ENCODE measurements around the gene DSCAM.
A peak's percentile ranks its signal among the peaks of the same experiment; 100 is the strongest.

Gene DSCAM

DNA sequence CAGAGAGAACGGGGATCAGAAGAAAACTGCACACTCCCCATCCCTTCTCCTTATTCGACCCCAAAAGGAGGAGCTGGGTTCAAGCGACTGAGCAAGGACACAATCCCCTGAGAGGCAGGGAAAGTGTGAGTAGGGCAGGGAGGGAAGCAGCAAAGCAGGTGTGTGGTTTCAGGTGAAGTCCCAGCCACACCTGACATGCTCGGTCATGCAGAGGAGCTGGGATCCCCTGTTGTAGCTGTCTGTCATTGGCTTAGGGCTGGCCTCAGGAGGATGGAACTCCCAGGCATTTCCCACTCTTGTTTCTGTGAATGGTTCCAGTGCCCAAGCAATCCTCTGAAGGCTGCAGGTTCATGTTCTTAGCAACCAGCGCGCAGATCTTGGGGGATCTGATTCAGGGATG lies 150.7 kb downstream of the DSCAM start:
- peak; percentile 56 to 79 for DNase-seq

DNA sequence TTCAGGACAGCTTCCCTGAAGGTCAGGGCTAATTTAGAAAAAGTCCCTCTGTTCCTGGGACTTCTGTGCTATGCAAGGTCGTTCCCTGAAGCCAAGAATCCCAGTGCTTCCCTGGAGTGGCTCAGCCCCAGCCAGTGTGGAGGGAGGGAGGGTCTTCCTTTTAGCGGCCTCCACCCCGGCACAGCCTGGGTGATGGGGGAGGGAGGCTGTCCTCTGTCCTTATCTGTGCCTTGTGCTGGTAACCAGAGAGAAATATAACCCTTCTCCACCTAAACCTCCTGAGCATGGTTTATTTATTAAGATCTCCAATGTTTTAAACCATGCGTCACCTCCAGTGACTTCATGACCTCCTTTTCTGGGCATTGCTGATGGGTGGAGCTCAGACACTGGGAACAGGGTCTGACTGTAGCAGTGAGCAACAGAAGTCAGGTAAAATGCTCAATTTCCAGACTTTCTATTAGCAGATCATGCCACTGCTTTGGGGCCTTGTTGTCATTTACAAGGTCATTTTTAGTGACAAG lies 157.1 kb downstream of the DSCAM start:
- no peak for DNase-seq

DNA sequence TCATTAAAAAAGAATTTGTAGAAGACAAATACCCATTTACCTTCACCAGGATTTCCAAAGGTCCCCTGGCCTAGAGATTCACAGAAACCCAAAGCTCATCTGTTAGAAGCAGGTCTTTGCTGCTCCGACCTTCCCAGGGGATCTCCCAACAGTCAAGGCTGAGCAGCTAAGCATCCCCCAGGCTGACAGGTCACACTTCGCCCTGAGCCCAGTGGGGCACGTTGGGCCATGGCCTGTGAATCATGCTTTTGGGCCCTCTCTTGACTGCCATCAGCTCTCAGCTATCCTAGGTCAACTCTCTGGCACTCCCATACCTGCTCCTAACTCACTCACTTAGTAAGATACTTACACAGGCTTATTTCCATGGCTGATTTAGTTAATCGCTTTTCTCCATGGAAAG lies 157.7 kb downstream of the DSCAM start:
- DNase-seq, result no peak

DNA sequence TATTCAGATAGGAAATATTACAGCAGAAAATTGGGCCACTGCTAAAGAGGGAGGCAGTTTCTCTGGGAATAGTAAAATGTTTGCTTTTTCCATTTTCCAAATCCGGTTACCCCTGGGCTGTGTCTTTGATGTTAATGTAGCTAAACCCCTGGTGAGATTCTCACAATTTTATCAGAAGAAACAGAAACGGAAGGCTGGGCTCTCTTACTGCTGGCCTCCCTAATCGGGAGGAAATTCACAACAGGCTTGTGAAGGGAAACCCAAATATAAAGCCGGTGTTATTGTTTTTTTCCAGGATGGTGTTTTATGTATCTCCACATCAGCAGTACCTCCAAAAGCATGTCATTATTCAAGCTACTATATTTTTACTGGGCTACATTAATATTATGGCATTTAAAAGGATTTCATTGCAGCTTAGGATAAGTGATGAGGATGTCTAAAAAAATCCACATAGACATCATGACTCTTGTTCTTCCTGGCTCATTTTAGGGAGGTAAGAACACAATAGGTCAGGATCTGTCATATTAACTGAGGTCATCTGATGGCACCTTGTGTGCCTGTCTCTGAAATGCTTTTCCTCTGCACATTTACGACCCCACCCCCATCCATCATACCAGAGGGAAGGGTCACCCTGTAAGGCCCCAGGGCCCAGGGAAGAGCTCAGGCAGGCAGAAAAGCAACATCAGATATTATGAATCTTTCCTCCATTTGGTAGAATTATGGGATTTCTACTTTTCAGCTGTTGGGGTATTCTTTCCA lies 158.7 kb downstream of the DSCAM start:
- no peak for DNase-seq

DNA sequence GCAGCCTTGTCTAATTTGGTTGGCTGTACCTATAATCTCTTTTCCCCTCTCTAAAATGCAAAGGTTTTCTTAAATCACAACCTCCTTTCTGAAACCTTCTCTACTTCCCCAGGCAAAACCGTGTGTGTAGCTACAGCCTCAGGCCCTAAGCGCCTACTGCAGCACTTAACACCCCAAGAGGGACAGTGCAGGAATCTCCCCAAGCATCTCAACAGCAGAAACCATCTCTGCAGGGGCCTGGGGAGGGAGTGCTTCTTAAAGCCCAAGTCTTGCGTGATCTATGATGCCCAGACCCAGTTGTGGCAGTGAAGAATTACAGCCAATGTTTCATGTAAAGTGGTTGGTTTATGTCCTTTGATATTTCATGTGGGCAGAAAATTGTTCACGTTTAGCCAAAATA lies 159.3 kb downstream of the DSCAM start:
- DNase-seq, result no peak

DNA sequence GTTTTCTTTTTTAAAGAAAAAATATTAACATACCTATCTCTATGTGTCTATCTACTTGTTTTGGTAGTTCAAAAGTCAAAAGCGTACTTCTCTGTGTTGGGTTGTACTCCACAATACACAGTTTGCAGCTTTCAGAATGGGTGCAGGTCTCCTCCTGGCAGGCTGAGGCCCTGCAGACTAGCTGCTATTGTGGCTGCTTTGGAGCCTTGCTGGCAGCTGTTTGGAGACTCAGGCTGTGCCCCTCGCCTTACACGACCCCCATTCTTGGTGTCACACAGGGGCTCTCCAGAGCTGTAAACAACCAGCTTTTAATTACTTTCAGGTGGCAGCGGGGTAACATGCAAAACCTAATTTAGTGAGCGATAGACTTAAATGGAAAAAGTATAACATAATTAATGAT lies 160.4 kb downstream of the DSCAM start:
- no peak for DNase-seq

DNA sequence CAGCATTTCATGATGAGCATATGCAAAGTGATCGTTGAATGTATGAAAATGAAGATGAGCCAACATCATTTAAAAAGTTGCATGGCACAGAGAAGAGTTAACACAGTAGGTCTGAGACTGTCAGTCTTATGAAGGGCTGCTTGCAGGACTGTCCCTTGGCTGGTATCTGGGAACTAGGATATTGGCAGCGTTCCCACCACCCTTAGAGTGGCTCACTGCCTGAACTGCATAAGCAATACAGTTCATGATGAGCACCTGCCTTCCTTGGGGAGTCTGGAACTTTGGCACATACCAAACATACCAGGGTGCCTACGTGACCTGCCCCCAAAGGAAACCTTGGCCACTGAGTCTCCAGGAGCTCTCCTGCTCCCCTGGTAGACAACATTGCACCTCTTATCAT lies 161.8 kb downstream of the DSCAM start:
- peak in 1 of 2 experiments; percentile 35 for DNase-seq

- DNase-seq, result no peak
Observed at GRCh38 chr21:40684726-40685125, 162.2 kb downstream of the DSCAM start.

GRCh38 chr21:40683349-40683748 lies 163.6 kb downstream of the DSCAM start:
- DNase-seq, result no peak

DNA sequence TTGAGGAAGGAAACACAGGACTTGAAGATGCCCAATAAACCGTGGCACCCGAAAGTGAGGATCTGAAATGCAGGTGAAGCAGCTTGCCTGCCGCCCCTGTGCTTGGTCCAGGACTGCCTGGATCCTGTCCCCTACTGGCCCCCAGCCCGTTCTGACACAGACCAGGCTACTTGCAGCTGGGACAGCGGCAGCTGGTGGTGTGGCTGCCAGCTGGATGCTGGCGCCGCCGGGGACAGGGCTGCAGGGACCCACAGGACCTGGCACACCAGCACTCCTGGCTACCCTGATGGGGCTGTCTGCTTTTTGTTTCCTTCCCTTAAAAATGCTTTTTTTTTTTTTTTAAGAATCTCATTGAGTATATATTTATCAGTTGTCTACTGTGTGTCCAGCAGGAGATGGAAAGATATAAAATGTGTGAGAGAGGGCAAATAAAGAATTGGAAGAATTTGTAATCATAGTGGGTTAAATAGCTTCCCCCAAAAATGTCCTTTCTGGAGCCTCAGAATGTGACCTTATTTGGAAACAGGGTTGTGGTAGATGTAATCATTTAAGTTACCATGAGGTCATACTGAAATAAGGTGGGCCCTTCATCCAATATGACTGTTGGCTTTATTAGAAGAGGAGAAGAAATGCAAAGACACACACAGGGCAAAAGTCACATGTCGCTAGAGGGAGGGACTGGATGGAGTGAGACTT lies 165.6 kb downstream of the DSCAM start:
- no peak for DNase-seq

DNA sequence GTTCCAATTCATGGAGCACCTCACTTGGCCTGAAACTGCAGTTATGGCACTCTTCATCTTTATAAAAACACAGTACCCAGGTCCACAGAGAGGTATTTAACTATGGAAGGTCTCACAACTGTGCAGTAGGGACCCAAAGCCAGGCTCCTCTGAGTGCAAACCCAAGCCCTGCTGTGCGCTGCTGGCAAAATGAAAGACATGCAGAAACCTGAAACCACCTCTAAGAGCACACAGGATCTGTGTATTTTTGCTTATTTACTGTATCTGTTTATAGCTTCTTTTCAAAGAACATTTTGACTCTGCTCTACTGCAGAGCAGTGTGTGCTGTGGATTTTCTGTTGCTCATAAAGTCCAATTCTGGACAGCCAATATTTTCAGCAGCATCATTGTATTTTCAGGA lies 166.6 kb downstream of the DSCAM start:
- DNase-seq, result no peak

DNA sequence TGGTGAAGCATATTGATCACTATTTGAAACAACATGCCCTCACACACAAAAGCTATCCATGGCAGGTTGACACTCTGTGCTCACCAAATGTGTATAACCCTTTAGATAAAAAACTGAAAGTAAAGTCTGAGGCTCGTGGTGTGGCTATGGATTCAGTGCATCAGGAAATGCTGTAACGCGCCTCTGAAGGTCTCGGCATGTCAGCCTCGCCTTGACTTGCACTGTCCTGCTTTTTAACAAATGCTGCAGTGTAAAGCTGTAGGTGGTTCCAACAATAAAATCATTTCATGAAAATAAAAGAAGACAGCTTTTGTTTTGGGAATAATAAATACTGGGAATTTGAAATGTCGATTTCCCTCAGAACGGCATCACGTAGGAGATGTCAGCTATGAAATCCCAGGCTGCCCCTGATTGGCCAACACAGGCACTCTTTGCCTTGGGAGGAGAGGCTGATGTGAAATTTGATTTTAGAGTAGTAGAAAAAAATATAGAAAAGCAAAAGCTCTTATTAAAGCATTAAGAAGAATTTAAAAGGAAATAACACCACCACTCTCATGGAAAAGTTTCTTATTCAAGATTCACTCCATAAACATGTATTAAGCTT lies 168.2 kb downstream of the DSCAM start:
- no peak for DNase-seq

DNA sequence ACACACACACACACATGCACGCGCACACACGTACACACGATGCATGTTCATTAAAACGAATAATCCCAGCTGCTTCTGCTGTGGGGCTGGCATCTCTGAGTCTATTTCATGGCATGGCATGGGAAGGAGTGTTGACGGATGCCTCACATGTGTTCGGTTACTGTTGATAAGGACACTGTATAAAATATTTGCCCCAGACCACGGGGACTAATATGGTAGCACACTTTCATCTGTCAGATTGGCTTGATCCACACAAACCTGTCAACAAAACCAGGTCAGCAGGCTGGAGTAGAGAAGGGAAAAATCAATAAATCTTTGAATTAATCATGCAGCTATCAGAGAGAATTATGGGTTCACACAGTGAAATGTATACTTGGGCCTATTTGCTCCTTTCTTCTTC lies 171.9 kb downstream of the DSCAM start:
- DNase-seq, result no peak

- DNase-seq, result no peak
Observed at GRCh38 chr21:40672602-40673001, 174.4 kb downstream of the DSCAM start.

DNA sequence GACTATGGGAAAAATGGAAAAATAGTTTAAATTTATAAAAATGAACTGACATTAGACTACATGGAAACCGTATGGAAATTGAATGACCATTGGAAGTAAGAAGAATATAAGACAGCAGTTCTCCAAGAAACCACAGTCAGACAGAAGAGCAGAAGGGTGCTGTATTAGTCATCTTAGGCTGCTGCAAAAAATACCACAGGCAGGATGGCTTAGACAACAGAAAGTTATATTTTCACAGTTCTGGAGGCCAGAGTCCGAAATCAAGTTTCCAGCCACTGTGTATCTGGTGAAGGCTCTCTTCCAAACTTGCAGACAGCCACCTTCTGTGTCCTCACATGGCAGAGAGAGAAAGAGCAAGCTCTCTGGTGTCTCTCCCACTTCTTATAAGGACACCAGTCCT lies 175.2 kb downstream of the DSCAM start:
- DNase-seq, result no peak

- no peak for DNase-seq
Observed at GRCh38 chr21:40668555-40669275, 178.2 kb downstream of the DSCAM start.

GRCh38 chr21:40667967-40668366 lies 179.0 kb downstream of the DSCAM start:
- no peak for DNase-seq

DNA sequence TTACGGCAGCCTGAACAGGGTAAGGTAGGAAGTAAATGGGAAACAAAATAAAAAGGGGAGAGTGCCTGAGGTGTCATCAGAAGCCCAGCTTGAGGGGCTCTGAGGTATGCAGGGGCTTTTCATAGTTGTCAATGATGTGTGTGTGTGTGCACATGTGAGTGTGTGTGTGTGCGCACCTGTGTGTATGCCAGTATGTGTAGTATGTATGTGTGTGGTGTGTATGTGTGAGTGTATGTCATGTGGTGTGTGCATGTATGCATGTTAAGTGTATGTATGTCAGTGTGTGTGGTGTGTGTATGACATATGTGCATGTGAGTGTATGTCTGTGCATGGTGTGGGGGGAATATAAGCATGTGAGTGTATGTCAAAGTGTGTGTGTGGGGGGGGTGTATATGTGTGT lies 184.1 kb downstream of the DSCAM start:
- no peak for DNase-seq

- DNase-seq, result no peak
Observed at GRCh38 chr21:40660461-40660860, 186.5 kb downstream of the DSCAM start.

GRCh38 chr21:40658311-40658710 lies 188.6 kb downstream of the DSCAM start:
- no peak for DNase-seq

DNA sequence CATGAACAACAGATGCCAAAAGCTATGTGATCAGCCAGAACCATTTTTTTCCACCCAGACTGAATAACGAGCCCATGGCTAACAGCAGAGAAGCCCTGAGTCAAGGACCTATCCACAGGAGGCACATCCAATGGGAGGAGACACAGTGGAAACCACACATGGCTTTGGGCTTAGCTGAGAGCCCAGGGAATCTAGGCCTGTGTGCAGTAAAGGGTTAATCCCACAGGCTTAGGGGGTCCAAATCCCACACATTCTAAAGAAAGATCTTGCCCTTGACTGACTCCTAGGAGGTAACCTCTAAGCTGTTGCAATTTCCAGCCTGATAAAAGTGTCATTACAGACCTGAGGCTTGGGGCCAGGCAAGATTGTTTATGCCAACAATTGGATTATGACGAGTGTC lies 194.5 kb downstream of the DSCAM start:
- no peak for DNase-seq

DNA sequence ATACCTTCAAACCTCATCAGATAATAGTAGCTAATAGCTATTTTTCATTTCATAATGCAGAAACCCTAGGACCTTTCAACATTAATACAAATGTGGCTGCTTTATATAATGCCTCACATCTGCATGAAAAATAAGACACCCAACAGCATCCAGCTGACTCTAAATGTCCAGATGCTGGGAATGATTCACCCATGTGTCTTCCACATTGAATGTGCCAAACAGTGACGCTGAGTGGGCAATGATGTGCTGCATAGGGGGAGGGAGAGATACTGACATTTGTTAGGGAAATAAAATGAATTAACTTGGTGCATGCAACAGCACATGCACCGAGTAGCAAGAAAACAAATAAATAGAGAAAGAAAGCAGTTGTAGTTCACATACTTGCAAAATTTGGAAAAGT lies 199.3 kb downstream of the DSCAM start:
- no peak for DNase-seq

DNA sequence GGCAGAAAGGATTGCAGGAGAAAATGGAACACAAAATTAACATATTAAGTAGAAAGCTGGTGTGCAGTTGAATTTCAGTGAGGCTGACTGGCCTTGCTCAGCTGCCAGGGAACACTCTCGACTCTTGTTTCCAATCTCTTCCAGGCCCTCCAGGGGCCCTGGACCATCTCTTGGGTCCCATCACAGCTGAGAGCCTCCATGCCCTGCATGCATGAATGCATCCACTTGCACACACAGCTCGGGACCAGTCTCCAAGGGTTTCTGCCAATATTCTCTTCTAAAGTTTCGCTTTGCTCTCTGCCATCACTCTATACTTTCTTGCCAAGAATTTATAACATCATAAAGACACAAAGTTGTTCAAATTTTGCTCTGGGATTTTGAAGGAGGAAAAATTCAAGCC lies 200.3 kb downstream of the DSCAM start:
- DNase-seq, result no peak

All from NCI-H526 (cell line).